Suppressor macrophage treated with lipopolysaccharide for 1 hour (primary cell): ENCODE measurements around the gene GALNT15.
A peak's percentile ranks its signal among the peaks of the same experiment; 100 is the strongest.

Source experiments
- DNase-seq, 3 donors: peaks; one replicate each; pipeline ENCODE4 v3.0.0-alpha.2; 2020 to 2022

Gene GALNT15, protein sequence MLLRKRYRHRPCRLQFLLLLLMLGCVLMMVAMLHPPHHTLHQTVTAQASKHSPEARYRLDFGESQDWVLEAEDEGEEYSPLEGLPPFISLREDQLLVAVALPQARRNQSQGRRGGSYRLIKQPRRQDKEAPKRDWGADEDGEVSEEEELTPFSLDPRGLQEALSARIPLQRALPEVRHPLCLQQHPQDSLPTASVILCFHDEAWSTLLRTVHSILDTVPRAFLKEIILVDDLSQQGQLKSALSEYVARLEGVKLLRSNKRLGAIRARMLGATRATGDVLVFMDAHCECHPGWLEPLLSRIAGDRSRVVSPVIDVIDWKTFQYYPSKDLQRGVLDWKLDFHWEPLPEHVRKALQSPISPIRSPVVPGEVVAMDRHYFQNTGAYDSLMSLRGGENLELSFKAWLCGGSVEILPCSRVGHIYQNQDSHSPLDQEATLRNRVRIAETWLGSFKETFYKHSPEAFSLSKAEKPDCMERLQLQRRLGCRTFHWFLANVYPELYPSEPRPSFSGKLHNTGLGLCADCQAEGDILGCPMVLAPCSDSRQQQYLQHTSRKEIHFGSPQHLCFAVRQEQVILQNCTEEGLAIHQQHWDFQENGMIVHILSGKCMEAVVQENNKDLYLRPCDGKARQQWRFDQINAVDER

DNA sequence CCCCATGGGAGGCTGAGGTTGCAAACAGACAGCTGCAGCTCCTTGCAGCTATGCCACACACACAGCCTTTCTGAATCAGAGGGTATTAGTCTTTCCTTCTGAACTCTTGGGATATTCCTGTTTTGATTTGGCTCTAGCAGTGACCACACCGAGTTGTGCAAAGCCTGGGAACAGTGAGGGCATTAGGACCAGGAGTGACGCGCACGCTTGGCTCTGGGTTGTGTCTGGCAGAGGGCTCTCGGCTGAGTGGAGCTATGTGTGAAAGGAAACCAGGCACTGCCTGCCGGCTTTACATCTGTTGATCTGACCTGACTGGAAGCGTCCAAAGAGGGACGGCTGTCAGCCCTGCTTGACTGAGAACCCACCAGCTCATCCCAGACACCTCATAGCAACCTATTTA lies at the start of gene GALNT15:
Gene GALNT15, plus strand, starts transcription at position 292 of the 400 bp plus-strand sequence. CDS start 472 bp downstream, outside the sequence.
- peak in 1 of 3 donors; percentile 17 for DNase-seq

DNA sequence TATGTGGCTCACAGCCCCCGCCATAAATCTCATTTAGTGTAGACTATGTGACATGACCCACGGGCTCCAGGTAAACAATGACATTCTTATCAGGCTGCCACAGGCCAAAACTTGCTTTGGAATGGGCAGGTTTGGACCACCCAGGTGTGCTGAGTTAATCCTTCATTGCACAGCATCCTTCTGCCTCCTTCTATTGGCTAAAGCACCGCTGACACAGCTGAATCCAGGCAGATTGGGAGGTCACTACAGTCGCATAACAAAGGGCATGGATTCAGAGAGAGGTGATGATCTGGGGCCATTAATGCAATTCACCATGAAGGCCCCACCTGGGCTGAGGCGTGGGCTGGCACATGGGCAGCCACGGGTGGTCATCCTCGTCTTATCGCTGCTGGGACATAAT lies 47.8 kb upstream of the GALNT15 start:
- DNase-seq = no peak

GRCh38 chr3:16127249-16127648 lies 47.2 kb upstream of the GALNT15 start:
- DNase-seq = no peak

DNA sequence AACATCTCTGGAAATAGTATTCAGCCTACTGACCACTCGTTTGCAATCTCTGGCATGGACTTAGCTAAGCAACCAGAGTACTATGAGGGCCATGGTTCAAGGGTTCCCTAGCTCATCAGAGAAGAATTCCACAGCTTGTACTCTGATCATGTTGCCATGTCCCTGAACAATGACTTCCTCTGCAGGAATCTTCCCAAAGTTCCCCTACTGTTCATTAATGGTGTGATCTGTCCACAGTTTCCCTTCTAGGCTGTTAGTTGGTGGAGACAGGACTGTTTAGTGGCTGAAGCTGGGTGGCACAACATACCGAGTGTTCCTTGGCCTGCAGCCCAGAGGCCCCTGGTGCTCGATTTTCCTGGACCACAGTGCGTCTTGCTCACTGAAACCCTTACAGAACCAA lies 44.4 kb upstream of the GALNT15 start:
- peak; percentile 4 to 21 (median 8) for DNase-seq

DNA sequence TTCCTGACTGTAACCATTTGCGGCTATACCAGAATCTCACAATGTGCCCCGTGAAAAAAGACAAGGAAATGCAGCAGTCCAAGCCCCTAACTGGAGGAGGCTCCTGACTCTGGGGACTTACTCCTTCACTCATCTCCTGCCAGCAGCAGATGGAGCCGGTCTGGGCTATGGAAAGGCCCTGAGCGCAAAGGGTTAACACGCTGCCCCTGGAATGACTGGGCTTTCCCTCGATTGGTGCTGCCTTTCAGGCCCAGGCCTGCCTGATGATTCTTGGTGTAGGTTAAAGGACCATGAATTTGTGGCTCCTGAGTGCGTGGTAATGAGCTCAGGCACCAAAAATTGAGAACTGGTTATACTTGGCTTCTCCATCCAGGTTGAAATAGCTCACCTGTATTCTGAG lies 42.3 kb upstream of the GALNT15 start:
- DNase-seq = no peak

DNA sequence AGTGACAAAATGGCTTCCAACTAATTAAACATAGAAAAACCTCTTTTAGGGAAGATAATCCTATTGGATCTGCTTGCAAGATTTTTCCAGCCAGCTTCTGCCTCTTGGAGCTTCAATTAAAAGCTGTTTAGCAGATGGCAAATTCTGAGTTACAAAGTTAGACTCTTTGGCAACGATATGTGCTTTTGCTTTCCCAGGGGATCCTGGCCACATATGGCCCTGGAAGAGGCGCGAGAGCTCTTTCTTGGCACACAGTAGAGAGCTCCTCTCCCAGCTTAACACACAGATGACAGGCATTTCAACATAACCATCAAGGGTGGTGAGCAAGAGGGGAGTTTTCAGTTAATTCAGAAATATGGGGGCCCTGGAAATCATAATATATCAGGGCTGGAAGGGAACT lies 41.6 kb upstream of the GALNT15 start:
- no peak for DNase-seq

DNA sequence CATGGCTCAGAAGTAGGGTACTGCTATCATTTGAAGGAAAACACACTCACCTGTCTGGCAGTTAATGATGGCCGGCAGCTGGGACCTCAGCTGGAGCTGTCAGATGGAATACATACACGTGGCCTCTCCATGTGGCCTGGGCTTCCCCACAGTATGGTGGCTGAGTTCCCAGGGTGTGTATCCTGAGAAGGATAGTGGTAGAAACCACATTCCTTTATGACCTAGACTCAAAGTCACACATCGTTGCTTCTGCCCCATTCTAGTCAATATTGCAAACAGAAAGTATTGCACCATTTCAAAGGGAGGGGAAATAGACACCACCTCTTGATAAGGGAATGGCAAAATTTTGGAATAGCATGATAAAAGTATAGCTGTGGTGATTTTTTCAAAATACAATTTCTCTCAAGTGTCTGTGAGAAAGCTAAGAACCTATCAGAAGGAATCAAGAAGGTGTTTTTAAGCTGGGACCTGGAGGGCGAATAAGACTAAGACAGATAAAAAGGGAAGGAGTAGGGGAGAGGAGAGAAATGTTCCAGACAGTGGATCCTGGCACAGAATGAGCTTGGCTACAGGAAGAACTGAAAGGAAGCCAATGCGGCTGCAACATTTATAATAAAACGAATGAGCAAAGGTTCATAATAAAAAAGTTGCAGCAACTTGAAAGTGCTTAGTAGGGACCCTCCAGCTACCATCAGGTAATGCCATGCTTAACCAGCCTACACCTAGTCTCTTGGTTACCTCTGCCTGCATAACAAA lies 40.1 kb upstream of the GALNT15 start:
- no peak for DNase-seq

DNA sequence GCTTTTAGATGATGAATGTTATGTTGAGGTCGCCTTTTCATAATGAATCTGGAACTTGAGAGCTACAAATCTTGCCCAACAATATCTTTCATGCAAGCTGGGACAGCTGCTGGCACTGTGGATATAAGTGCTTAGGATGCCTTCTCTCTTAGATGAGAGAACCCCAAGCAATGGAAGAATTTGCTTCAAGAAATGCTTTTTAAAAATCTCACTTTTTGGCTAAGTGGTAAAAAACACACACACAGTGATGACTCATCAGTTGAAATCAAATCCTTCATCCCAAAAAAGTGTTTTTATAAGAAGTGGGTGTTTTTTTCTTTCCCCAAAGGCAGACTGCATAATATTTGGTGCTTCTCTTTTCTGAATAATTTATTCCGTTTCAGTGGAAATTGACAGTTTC lies 38.4 kb upstream of the GALNT15 start:
- DNase-seq = no peak

- DNase-seq = no peak
Observed at GRCh38 chr3:16137044-16137443, 37.4 kb upstream of the GALNT15 start.

- DNase-seq = no peak
Observed at GRCh38 chr3:16137977-16138376, 36.5 kb upstream of the GALNT15 start.

GRCh38 chr3:16140116-16140893 lies 34.2 kb upstream of the GALNT15 start:
- peak in 1 of 3 donors; percentile 11 for DNase-seq

DNA sequence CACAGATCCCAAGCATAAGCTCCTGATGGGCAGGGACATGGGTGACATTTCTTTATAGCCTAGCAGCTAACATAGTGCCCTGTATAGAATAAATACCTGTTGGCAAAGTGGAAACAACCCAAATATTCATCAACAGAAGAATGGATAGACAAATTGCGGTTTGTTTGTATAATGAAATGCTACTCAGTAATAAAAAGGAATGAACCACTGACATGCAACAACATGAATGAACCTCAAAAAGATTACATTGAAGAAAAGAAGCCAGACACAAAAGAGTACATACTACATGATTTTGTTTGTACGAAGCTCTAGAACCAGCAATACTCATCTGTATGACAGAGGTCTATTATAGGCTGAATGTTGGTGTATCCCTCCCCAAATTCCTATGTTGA lies 33.6 kb upstream of the GALNT15 start:
- DNase-seq = no peak

GRCh38 chr3:16142350-16143025 lies 32.0 kb upstream of the GALNT15 start:
- DNase-seq = no peak

GRCh38 chr3:16143861-16144447 lies 30.5 kb upstream of the GALNT15 start:
- no peak for DNase-seq

DNA sequence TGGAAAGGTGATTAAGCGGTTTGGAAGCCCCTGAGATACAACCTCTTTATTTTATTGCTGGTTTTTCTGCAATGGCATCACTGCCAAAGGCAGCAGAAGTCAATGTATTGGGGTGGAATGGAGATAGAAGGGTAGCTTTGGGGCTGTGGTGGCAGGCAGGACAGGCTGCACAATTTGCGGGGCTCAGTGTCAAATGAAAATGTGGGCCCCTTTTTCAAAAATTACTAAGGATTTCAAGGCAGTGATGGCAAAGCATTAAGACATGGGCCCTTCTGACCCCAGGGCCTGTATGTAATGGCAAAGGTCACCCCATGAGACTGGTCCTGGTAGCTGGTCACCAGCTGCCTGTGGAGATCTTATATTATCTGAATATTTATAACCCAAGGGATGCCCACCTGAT lies 29.3 kb upstream of the GALNT15 start:
- DNase-seq = no peak

GRCh38 chr3:16146015-16146730 lies 28.3 kb upstream of the GALNT15 start:
- DNase-seq = peak in 1 of 3 donors; percentile 13

GRCh38 chr3:16147220-16147994 lies 27.1 kb upstream of the GALNT15 start:
- no peak for DNase-seq

DNA sequence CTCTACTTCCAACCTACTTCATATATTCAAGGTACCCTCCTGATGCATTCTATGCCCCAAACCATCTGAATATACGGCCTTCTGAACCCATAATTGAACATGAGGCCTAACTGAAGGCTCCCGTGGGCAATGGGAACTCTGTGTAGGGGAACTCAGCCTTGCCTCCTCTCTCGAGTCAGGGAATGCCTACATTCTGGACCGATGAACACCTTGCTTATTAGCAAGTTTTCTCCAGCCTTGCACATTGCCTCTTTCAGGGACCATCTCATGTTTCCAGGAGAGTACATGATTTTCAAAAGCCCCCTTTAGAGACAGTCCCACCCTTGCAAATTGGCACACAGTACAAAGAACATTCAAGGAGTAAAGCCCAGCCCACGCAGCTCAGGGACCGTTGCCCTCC lies 26.3 kb upstream of the GALNT15 start:
- DNase-seq = no peak

GRCh38 chr3:16148783-16149182 lies 25.7 kb upstream of the GALNT15 start:
- DNase-seq = no peak

DNA sequence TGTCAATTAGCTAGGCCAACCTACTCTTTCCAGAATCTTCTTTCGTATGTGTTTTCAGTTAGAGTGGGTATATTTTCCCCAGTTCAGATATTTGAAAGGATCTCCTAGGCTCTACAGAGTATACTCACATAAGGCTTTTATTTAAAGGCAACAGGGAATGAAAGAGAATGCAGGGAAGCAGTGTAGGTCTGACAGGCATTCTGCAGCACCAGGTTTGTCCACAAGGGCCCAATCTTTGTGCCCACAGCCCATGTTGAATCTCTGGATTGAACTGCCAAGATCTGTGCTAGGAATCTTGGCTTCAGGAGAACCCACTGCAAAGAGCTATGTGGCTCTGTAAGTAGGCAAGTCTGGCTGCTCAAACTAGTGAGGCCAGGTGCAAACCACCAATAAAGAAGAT lies 24.2 kb upstream of the GALNT15 start:
- DNase-seq = no peak
